Stromal cell of bone marrow (primary cell): ENCODE data around the gene LRRC31.
A peak's percentile ranks its signal among the peaks of the same experiment; 100 is the strongest.

Experiments
- DNase-seq: peaks from one replicate; pipeline ENCODE4 v3.0.0-alpha.2; 2012; ENCODE audit warnings: low read depth

The LRRC31 gene

DNA sequence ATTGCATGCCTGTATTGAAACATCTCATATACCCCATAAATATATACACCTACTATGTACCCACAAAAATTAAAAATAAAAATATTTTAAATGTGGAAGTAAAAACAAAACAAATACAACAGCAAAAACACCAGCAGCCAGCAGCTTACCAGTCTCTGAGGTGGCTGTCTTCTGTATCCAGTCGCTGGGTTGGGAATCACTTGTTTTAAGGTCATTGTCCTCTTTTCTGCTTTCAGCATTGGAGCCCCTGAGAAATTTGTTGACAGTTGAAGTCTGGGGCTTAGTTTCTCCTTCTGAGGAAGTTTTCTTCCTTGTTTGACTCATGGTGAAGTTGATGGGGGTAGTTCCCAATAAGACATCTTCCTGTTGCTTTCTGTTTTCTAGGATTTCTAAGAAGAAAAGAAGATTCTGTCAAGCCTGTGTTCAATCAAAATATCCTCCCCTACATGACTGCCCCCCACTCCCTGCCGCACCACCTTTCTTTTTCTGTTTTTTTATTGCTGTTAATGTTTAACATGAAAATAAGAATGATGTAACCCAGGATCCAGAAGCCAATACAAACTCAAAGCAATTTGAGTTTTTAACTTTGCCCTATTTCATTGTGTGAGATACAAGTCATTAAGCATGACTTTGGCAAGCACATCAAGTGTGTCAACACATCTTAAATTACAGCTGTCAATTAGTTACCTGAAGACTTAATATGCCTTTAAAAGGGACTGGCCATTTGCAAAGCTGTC is at the start of gene LRRC31:
Gene LRRC31, minus strand, starts transcription at position 452 of the 737 bp plus-strand sequence. Its CDS starts 128 bp downstream, at position 324.
- no peak for DNase-seq

GRCh38 chr3:169914321-169914720 is 44.6 kb upstream of the LRRC31 start:
- peak; percentile 17 for DNase-seq

- DNase-seq: no peak
Measured at GRCh38 chr3:169913323-169913722, 43.6 kb upstream of the LRRC31 start.

DNA sequence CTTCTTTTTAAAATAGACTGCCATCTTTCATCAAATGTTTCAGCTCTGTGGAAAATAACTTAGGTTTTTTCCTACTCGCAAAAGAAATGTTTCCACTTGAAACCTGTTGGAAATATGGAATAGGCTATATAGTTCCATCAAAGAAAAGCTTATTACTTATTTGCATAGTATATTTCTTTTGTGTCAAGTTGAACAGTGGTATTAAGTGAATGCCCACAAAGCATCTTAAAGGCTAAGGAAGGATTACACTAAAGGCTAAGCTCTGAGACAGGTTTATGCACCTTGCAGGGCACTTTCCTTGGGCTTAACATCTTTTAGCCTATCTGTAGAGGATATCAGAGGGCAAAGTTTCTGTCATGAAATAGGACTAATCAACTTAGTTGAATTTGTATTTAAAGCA is 41.5 kb upstream of the LRRC31 start, which contains the start of gene SAMD7:
Gene SAMD7, plus strand, starts transcription at position 301 of the 400 bp plus-strand sequence. CDS start 7,927 bp downstream, outside the sequence.
- DNase-seq: no peak

- DNase-seq: no peak
Measured at GRCh38 chr3:169907944-169908343, 38.2 kb upstream of the LRRC31 start.

GRCh38 chr3:169907476-169907875 is 37.7 kb upstream of the LRRC31 start:
- DNase-seq: no peak

DNA sequence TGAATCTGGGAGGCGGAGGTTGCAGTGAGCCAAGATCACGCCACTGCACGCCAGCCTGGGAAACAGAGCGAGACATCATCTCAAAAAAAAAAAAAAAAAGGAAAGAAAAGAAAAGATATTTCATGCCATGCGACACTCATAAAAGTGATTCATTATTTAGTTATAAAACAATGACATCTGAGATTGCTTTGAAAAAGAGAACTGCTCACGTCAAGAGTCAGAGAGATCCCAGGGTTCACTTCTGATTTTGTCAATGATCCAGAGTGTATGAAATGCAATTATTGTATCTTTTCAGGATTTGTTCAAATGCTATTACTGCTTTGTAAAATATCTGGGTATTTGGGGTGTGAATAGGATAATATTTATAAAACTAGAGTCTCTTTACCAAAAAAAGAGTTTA is 35.7 kb upstream of the LRRC31 start:
- no peak for DNase-seq

- no peak for DNase-seq
Measured at GRCh38 chr3:169901453-169901852, 31.7 kb upstream of the LRRC31 start.

GRCh38 chr3:169897284-169897683 is 27.5 kb upstream of the LRRC31 start:
- DNase-seq: no peak

DNA sequence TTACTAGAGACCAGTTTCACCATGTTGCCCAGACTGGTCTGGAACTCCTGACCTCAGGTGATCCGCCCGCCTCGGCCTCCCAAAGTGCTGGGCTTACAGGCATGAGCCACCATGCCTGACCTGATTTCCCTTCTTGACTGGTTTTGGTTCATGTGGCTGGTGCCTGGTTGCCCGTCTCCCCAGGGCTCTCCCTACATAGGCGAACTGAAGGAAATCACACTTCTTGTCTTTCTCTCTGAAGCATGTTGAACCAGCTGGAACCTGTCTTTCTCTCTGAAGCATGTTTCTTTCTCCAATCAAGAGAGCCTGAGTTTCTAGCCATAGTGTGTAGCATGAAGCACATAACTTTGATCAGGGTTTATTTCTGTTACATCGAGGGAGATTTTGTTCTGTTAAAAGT is 25.3 kb upstream of the LRRC31 start:
- no peak for DNase-seq

GRCh38 chr3:169894110-169894509 is 24.4 kb upstream of the LRRC31 start:
- no peak for DNase-seq

DNA sequence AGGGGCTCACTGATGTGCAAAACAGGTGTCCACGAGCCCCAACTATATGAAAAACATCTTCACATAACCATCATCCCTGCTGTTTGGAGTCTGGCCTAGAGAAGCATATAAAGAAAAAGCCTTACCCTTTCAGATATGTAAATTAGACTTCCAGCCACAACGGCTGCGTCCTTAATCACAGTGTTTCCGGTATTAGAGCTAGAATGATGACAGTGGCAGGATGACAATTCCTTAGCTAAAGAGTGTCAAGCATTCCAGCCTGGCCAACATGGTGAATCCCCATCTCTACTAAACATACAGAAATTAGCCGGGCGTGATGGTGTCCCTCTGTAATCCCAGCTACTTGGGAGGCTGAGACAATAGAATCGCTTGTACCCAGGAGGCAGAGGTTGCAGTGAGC is 22.2 kb upstream of the LRRC31 start:
- no peak for DNase-seq

- DNase-seq: peak; percentile 36
Measured at GRCh38 chr3:169886671-169887070, 16.9 kb upstream of the LRRC31 start.

DNA sequence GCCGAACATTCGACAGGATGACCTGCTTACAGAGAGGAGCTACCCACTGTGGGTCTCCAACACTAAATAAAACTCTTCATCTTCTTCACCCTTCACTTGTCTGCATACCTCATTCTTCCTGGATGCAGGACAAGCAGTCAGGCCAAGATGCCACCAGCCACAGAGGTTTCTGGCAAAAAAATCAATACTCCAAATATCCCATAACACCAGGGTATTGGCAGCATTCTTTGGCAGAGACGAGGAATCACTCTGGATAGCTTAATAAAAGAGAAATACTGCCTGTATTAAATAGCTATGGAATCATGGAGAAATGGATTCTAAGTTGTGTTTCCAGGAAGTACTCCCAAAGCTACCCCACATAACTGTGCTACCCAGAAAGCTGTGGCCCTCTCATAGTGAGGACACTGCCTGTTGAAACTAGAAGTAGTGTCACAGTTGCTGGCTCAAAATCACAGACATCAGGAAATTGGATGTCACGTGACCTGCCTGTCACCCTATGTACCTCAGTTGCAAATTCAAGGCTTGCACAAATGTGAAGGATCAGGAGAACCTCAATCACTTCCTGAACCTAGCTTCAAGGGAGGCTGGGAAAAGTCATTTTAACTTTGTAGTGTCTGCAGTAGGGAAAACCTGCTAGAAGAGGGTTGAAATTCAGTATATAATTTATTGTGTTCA is 11.0 kb upstream of the LRRC31 start:
- no peak for DNase-seq

DNA sequence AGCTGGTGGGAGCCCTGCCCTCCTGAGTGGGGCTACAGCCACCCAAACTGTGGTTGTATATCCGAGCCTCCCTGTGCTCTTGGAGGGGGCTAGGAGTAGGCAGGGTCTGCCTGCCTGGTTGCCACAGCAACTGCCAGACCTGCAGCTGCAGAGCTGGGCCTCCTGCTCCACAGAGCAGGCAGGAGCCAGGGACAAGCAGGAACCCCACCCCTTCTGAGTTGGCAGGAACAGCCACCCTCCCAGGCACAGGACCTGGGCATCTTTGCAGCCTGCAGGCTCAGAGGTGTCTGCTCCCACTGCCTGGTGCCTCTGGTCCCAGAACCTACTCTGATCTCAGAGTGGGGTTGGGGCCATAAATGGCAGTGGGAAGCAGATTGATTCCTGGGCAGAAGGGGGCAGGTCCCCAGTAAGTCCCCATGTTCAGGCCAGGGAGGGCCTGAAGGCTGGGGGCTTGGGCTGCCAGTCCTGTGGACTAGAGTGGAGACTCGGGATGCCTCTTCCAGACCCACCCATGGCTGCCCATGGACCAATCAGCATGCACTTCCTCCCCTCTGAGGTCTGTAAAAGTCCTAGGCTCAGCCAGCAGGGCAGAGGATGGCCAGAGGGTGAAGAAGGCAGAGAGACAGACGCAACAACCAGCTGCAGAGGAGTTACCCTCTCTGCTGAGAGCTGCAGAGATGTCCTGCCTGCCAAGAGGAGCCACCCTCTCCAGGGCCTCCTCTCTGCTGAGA is 10.3 kb upstream of the LRRC31 start:
- no peak for DNase-seq

DNA sequence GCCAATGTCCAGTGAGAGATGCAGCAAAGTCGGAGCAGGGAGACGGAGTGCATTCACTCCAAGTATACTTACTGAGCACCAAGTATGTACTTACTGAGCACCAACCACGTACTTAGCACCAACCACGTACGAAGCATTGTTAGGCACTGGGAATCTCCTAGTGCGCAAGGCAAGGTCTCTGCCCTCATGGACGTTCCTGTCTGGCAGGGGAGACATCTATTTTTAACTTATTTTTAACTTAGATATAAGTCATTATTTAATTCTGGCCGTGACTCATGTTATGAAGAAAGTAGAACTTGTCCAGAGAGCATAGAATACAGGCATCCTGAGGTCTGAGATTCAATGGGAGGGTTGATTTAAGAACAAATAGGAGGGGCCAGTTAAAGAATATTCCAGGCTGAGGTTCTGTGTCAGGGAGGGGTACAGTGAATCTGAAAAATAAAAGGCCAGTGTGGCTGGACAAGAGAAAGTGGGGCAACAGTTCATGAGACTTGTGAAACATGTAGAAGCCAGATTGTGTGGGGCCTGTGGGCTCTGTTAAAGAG is 9.3 kb upstream of the LRRC31 start:
- no peak for DNase-seq

GRCh38 chr3:169871129-169871886 is 1.6 kb upstream of the LRRC31 start:
- DNase-seq: no peak

- no peak for DNase-seq
Measured at GRCh38 chr3:169868369-169868768, 1.4 kb downstream of the LRRC31 start.

DNA sequence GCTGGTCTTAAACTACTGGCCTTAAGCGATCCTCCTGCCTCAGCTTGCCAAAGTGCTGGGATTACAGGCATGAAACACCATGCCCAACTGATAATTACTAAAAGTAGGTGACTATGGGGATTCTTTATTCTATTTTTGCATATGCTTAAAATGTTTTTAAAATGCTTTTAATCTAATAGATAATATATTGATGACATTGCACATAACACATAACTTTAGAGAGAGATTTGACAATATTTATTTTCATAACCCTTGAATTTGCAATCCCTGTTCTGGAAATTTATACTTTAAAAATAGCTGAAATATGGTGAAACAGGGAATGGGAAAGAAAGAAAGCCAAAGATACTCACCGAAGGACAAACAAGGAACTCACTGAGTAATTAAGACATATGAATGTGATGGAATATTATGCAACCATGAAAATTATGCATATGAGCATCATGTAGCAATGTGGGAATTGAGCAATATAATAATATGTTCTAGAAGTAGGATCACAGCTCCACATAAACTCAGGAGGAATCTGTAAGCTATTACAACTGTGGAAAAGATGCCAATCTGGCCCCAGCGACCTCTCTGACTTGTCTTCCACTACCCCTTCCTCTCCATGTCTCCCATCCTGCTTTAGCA is 2.0 kb downstream of the LRRC31 start:
- no peak for DNase-seq

DNA sequence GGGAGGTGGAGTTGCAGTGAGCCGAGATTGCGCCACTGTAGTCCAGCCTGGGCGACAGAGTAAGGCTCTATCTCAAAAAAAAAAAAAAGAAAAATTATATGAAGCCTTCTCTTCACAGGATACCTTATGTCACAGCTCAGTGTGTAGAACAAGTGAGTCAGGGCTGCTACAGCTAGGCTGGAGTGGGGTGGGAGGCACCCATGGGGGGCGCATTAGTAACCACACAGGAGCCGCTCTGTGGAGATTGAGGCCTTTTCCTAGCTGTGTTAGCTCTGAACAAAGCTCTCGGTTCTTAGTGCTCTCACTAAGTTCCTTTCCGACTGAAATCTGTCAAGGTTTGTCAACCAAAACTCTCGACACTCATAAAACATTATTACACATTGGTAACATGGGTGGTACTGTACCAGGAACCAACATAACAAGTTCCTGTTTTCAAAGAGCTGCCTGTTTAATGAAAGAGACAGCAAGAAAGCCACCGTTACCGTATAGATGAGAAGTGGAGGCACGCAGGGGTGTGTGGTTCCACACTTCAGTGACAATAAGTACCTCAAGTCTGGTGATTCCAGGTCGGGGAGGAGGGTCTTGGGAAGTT is 4.5 kb downstream of the LRRC31 start:
- no peak for DNase-seq

DNA sequence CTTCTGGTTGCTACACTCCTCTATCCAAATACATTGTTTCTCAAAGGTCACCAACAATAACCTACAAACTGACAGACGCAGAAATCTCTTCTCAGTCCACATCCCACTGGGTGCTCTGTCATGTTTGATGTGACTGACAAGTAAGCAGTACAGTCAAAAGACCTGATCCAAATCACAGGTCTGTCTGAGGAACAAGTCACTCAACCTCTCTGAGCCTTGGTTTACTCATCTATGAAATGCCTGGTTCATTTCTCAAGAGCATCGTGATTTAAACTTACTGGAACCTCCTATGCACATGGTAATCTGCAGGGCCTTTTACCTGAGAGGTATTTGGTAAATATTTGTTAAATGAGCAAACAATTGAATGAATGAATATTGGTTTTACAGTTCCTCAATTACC is 5.5 kb downstream of the LRRC31 start:
- DNase-seq: no peak
